KBM-7 (cell line): Measurements from ENCODE around the gene CHCHD6.

ENCODE experiments used
- DNase-seq: peaks from one replicate; pipeline ENCODE4 v3.0.0-alpha.2; 2015
- in situ Hi-C: fragments of 300-500 bp; cut with MboI; formaldehyde crosslinking; loops from 2 replicates; pipeline ENCODE4 v1.14.3; 2020; ENCODE audit warnings: low sequenced_read_pairs, low pct_unique_long_range_greater_than_20kb, mixed read lengths

CHCHD6 gene

DNA sequence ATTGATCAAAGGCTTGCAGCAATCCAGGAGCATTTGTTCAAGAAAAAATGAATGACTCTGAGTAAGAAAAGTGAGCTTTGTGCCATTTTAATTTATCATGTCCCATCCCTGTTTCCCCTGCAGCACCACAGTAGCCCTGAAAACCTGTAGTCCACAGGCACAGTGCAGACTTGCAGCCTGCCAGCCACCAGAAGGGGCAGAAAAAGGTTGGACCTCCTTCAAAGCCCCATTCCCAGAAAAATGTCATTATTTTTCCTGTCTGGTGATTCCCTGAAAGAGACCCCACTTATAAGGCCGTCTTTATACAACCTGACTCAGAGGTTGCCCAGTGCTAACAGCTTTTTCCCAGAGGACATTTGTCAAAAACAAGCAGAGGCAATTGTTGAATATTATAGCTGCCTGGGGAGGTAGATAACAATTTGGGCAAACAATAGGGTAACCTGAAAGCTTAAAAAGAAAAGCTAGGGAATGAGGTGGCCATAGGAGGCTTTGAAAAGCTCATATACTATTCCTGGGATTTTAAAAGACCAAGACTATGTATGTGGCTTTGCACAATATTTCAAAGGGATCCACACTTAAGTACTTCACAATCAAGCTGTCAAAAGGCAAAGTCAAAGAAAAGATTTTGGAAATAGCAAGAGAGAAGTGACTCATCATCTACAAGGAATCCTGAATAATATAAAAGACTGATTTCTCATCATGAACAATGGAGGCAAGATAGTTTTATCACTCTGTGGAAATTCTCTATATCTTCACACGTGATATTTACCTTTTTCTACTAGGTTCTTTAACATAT, 142.1 kb downstream of the CHCHD6 start:
- in situ Hi-C loops: no loop called here
- DNase-seq: no peak

- in situ Hi-C loops: no loop called here
- no peak for DNase-seq
Observed at GRCh38 chr3:126847061-126847460, 143.0 kb downstream of the CHCHD6 start.

- in situ Hi-C loops: no loop called here
- DNase-seq: no peak
Observed at GRCh38 chr3:126848991-126849390, 145.0 kb downstream of the CHCHD6 start.

DNA sequence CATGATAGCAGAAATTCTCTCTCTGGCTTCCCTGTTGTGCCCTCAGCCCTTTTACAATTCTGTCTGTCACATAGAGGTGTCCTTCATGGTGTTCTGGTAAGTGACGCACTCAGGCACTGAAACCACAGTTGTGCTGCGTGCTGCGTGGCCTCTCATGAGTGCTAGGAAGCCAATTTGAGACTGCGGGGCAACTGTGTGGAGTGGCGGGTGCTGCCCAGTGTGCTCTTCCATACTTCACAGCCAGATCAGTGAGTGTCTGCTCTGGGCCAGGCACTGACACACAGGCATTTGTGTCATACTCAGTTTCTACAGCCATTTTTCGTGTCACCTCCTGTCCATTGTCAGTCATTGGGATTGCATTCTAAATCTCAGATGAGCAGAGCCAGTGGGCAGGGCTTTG, 145.7 kb downstream of the CHCHD6 start:
- no peak for DNase-seq
- in situ Hi-C loops: no loop called here

DNA sequence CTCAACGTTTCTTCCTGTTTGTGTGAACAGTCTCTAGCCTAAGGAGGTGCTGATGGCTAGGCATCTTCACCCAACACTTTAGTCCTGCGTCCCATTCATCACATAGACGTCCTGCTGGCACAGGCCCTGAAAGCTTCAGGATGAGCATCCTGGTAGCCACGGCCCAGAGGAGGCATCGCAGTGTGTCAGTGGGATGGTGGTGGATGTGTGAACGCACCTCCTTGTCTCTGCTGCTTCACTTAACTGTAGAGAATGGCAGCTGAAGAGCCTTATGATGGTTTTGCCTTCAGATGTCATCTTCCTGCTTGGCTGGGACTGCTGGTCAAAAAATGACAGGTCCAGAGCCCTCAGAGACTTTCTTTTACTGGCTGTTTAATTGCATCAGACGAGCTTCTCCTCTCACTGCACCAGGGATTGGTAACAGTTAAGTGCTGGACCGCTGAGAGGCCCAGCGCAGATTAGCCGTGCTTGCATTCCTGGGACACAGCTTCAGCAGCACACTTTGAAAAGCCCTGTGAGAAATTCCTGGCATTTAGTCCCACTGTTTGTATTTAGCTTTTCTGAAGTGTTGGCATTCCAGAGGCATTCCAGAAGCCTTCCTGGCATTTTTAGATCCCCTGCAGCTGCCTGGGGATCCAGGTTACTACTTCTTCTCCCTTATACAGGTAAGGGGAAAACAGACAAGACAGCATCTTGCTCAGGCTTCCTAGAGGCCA, 146.5 kb downstream of the CHCHD6 start:
- DNase-seq: no peak
- in situ Hi-C loops: no loop called here

DNA sequence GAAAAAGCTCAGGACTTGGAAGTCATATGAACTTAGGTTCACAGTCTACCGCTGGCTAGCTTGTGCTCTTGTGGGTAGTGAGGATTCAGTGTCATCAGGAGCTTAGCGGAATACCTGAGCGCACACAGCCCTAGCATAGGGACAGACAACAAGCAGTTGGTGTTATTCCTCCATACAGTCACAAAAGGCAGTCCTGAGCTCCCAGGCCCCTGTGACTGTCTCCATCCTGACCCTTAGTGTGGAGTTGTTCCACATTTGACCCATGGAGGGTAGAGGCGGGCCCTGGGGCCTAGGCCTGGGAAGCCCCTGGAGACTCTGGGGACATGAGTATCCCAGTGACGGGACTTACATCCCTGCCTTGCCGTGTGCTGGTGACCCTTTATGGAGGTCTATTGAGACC, 147.3 kb downstream of the CHCHD6 start:
- in situ Hi-C loops: no loop called here
- no peak for DNase-seq

DNA sequence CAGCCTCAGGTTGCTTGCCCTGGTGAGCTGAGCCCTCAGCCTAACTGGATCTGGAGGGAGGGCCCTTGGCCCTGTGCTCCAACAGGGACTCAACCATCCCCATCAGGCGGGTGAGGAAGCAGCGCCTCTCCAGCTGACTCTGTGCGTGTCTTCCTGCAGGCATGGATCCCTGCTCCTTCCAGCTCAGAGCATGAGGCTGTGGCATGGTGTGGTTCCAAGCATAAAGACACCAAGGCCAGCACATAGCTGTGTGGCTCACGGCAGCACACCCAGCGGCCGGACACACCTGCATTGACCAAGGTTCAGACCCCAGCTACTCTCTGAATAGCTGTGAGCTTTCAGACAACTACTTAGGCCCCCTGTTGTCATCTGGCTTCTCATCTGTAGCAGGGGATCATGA, 147.9 kb downstream of the CHCHD6 start:
- in situ Hi-C loops: no loop called here
- DNase-seq: no peak

DNA sequence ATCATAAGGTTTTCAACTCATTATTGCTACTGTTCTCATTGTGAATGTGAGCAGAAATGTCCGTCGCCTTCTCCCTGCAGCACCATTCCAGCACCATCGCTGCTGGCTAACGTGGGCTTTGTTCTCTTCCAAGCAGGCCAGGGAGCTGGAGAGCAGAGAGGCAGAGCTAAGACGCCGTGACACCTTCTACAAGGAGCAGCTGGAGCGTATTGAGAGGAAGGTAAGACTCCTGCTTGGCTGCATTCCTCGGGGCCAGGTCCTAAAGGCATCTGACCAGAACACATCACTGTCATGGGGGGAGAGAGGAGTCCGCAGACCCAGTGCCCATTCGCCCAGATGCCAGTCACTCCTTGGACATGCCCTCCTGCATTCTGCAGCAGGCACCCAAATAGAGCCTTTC, 148.5 kb downstream of the CHCHD6 start:
- no peak for DNase-seq
- in situ Hi-C loops: no loop called here

DNA sequence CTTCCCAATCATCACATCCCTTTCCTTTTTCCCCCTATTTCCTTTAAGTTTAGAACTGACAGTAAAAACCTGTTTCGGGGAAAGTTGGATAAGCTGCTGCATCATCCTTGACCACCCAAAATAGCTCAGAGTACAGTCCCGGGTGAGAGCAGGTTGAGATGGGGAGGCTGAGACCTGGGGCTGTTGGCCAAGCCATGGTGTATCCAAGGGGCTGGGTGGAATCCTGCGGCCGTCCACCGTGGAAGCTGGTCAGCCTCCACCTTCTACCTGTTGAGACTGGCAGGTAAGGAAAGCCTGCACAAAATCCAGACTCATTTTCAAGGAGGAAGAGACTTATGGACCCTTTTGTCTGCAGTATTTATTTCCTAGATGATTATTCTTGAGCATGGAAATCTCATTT, 150.6 kb downstream of the CHCHD6 start:
- DNase-seq: no peak
- in situ Hi-C loops: no loop called here

DNA sequence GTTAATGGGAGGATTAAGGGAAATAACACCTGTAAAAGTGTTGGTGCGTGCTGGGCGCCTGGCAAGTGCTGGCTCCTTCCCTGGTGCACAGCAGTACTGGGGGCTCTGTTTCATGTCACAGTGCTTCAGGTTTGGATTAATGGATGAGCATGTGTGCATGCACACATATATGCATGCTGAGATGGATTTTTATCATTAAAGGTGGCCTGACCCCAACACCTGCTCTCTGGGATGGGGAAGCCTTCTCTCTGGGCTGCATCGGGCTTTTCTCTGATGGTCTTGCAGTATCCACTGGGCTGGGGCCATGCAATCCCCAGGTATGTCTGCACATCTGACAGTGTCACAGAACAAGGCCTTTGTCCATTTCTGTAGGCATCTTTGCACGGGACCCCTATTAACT, 151.3 kb downstream of the CHCHD6 start:
- no peak for DNase-seq
- in situ Hi-C loops: no loop called here

DNA sequence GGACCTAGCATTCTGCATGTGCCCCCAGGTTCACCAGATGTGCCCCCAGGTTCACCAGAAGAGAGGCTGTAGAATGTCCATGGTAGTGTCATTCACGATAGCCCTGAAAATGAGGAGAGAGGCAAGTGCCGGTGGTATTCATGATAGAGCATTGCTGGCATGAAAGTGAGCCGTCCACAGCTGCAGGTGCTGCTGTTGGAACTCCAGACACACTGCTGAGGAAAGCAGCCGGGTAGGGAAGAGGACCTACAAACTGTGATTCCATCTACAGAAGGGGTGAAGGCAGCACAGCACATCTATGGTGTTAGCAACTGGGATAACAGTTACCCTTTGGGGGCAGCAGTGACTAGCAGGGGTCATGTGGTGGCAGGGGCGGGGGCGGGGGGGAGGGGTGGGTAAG, 153.9 kb downstream of the CHCHD6 start:
- DNase-seq: no peak
- in situ Hi-C loops: no loop called here

- in situ Hi-C loops: no loop called here
Observed at GRCh38 chr3:126858401-126858800, 154.4 kb downstream of the CHCHD6 start.

GRCh38 chr3:126858887-126859286, 154.8 kb downstream of the CHCHD6 start:
- in situ Hi-C loops: no loop called here
- no peak for DNase-seq

More at GRCh38 chr3:126858401-126858800, 154.4 kb downstream of the CHCHD6 start:
- DNase-seq: no peak

DNA sequence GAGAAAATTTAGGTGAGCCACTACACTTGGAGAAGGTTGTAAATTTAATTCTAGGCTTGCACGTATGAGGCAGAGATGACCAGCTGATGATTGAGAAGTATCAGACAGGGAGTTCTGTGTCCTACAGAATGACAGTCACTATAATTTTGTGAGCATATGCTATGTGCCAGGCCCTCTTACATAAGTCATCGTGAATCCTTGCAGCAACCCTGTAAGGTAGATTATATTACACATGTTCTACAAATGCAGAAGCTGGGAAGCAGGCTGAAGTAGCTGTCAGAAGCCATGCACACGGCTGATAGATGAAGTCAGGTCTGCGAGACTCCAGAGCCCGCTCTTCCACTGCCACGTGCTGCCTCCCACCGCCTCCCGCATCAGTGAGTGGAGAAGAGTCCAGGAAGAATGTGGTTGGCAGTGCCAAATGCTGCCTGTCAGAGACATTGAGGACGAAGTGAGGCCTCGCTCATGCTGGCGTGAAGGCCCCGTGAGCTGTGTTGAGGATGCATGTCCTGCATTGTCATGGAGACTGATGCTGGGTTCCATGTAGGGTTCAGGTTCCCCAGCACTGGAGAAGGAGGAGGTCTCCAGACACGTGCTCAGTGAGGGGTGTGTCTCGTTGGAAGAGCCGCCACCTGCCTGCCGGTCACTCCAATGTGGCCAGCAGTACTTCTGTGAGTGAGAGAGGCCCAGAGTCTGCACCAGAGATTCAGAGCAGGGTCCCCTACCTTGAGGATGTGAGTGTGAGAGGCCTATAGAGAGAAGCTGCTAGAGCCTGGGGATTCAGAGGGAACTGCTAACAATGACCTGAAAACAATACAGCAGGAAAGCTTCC, 155.6 kb downstream of the CHCHD6 start:
- in situ Hi-C loops: no loop called here
- DNase-seq: no peak

- DNase-seq: no peak
- in situ Hi-C loops: no loop called here
Observed at GRCh38 chr3:126865736-126866135, 161.7 kb downstream of the CHCHD6 start.

GRCh38 chr3:126866175-126866759, 162.2 kb downstream of the CHCHD6 start:
- in situ Hi-C loops: no loop called here
- no peak for DNase-seq

- no peak for DNase-seq
- in situ Hi-C loops: no loop called here
Observed at GRCh38 chr3:126867190-126867862, 163.3 kb downstream of the CHCHD6 start.

- no peak for DNase-seq
- in situ Hi-C loops: no loop called here
Observed at GRCh38 chr3:126867863-126868200, 163.8 kb downstream of the CHCHD6 start.

DNA sequence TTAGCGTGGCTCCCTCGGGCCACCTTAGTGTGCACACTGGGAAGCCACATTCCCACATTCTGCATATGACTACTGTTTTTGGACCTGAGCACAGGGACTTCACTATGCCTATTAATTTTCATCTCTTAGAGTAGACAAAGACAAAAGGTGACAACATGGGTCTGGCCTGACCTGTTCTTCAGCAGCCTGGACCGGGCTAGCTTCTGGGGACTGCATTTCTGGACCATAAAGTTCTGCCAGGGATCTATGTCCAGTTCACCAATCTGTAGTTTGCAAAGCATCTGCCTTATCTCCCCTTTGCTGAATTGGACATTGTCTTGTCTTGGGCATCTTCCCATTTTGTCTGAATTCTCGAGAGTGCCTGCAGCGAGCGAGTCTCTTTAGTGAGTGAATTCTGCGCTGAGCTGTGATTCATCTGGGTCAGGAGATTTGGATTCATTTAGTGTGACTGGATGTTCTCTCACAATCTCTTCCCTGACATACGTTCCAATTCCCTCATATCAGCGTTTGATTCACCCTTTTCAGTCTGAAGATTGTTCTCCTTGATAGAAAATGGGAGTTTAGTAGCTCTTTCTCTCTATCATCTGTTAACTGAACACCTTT, 166.7 kb downstream of the CHCHD6 start:
- in situ Hi-C loops: no loop called here
- DNase-seq: no peak
